ENCODE results near the gene FDPS.

DNA sequence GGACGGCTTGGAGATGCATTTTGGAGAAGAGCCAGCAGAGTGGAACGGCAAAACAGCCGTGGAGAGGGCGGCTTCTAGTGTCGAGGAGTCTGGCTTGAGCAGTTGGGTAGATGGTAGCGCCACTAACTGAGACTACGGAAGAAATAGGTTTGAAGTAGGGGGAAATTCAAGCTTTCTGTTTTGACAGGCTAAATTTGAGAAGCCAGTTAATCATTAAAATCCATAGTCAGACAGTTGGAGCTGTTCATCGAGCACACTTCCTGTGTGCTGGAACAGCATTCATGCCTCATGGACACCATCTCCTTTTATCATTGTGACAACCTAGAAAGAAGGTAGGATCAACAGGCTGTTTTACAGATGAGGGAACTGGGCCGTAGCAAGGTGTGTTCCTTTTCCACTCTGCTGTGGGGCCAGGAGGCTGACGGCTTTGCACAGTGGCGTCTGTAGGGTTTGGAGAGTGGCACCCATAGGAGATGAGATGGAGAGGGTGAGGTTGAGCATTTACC is 4.1 kb upstream of the FDPS start:
- TF ChIP-seq, protein P1, sequence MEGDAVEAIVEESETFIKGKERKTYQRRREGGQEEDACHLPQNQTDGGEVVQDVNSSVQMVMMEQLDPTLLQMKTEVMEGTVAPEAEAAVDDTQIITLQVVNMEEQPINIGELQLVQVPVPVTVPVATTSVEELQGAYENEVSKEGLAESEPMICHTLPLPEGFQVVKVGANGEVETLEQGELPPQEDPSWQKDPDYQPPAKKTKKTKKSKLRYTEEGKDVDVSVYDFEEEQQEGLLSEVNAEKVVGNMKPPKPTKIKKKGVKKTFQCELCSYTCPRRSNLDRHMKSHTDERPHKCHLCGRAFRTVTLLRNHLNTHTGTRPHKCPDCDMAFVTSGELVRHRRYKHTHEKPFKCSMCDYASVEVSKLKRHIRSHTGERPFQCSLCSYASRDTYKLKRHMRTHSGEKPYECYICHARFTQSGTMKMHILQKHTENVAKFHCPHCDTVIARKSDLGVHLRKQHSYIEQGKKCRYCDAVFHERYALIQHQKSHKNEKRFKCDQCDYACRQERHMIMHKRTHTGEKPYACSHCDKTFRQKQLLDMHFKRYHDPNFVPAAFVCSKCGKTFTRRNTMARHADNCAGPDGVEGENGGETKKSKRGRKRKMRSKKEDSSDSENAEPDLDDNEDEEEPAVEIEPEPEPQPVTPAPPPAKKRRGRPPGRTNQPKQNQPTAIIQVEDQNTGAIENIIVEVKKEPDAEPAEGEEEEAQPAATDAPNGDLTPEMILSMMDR (IDR thresholded peaks at IDR 0.05) = no peak
- no peak for TF ChIP-seq EZH2 (IDR thresholded peaks at IDR 0.05; ENCODE audit: borderline replicate concordance, insufficient read depth, low read depth, low read length, poor library complexity, severe bottlenecking)
